Endothelial cell (in vitro differentiated cells): ENCODE data around the gene C16orf78. TPM values are rescaled to one million over a fixed set of nuclear protein-coding genes. Genes with fewer than 3 reads are reported as not detected.

Experiments used
- DNase-seq: peaks from one replicate; pipeline ENCODE4 v3.0.0; 2021; ENCODE audit warnings: low spot score
- H3K27ac Mint-ChIP-seq: one replicate; pipeline ENCODE4 v1.8.0; 2021; ENCODE audit warnings: mixed read lengths, inconsistent platforms; ENCODE audit not compliant: unreplicated experiment
- H3K27me3 Mint-ChIP-seq: one replicate; pipeline ENCODE4 v1.8.0; 2021; ENCODE audit warnings: mild to moderate bottlenecking, moderate library complexity, mixed read lengths, inconsistent platforms; ENCODE audit not compliant: unreplicated experiment
- H3K36me3 Mint-ChIP-seq: one replicate; pipeline ENCODE4 v1.8.0; 2021; ENCODE audit warnings: mild to moderate bottlenecking, low read depth, mixed read lengths, inconsistent platforms; ENCODE audit not compliant: unreplicated experiment
- H3K4me1 Mint-ChIP-seq: one replicate; pipeline ENCODE4 v1.8.0; 2021; ENCODE audit warnings: mild to moderate bottlenecking, mixed read lengths, inconsistent platforms; ENCODE audit not compliant: unreplicated experiment
- H3K4me3 Mint-ChIP-seq: one replicate; pipeline ENCODE4 v1.8.0; 2021; ENCODE audit warnings: mild to moderate bottlenecking, mixed read lengths, inconsistent platforms; ENCODE audit not compliant: unreplicated experiment
- H3K9me3 Mint-ChIP-seq: one replicate; pipeline ENCODE4 v1.8.0; 2021; ENCODE audit warnings: mixed read lengths, inconsistent platforms; ENCODE audit not compliant: unreplicated experiment
- CTCF ChIP-seq: fragments of 200-600 bp; sonication (generic); IDR thresholded peaks from one replicate; pipeline ENCODE4 v1.5.0; 2021; ENCODE audit warnings: antibody characterized with exemption; ENCODE audit not compliant: unreplicated experiment
- total RNA-seq: library from RNA; stranded (reverse); fragmentation: NEBNext Ultra II Directional; extraction: Animal tissue kit (Norgen Biotek cat#: 25700); gene quantifications from one replicate; pipeline ENCODE4 v1.2.1, GENCODE V29; 2021; ENCODE audit not compliant: unreplicated experiment

The C16orf78 gene
- total RNA-seq, 1 donor from 2014 or later: not detected

- TF ChIP-seq CTCF: no peak
Observed at GRCh38 chr16:49427771-49428170, 54.2 kb downstream of the C16orf78 start.

GRCh38 chr16:49428808-49429207, 55.2 kb downstream of the C16orf78 start:
- DNase-seq: no peak
- peaks cover 4% of the 10 kb centered on the region for H3K9me3 Mint-ChIP-seq
- peaks cover 8% of the 10 kb centered on the region for H3K4me1 Mint-ChIP-seq
- no peak for TF ChIP-seq CTCF
- no peak overlapping the region for H3K4me3 Mint-ChIP-seq
- H3K27ac Mint-ChIP-seq: no peak overlapping the region
- H3K27me3 Mint-ChIP-seq: peaks cover 3% of the 10 kb centered on the region
- H3K36me3 Mint-ChIP-seq: peaks cover 22% of the 10 kb centered on the region

More at GRCh38 chr16:49427771-49428170, 54.2 kb downstream of the C16orf78 start:
- H3K4me1 Mint-ChIP-seq: peaks cover 8% of the 10 kb centered on the region
- DNase-seq: no peak
- peaks cover 4% of the 10 kb centered on the region for H3K9me3 Mint-ChIP-seq
- no peak overlapping the region for H3K27ac Mint-ChIP-seq
- peaks cover 3% of the 10 kb centered on the region for H3K27me3 Mint-ChIP-seq
- H3K4me3 Mint-ChIP-seq: no peak overlapping the region
- H3K36me3 Mint-ChIP-seq: peaks cover 27% of the 10 kb centered on the region

GRCh38 chr16:49431040-49431439, 57.4 kb downstream of the C16orf78 start:
- H3K9me3 Mint-ChIP-seq: peaks cover 4% of the 10 kb centered on the region
- no peak for DNase-seq
- peaks cover 3% of the 10 kb centered on the region for H3K27me3 Mint-ChIP-seq
- TF ChIP-seq CTCF: no peak
- H3K4me1 Mint-ChIP-seq: peaks cover 10% of the 10 kb centered on the region
- no peak overlapping the region for H3K27ac Mint-ChIP-seq
- H3K36me3 Mint-ChIP-seq: peaks cover 18% of the 10 kb centered on the region
- H3K4me3 Mint-ChIP-seq: no peak overlapping the region

- Mint-ChIP-seq H3K4me3 (no peak overlapping the region), H3K36me3 (peaks cover 18% of the 10 kb centered on the region), H3K4me1 (peaks cover 17% of the 10 kb centered on the region), H3K9me3 (peaks cover 4% of the 10 kb centered on the region), H3K27ac (no peak overlapping the region), H3K27me3 (peaks cover 3% of the 10 kb centered on the region)
- TF ChIP-seq CTCF: no peak
- no peak for DNase-seq
Observed at GRCh38 chr16:49431591-49432290, 58.1 kb downstream of the C16orf78 start.

- TF ChIP-seq CTCF: no peak
- H3K27ac Mint-ChIP-seq: no peak overlapping the region
- H3K27me3 Mint-ChIP-seq: peaks cover 8% of the 10 kb centered on the region
- H3K4me1 Mint-ChIP-seq: peaks cover 41% of the 10 kb centered on the region
- H3K36me3 Mint-ChIP-seq: peaks cover 3% of the 10 kb centered on the region
- peaks cover 4% of the 10 kb centered on the region for H3K9me3 Mint-ChIP-seq
- H3K4me3 Mint-ChIP-seq: no peak overlapping the region
- DNase-seq: no peak
Observed at GRCh38 chr16:49434733-49435132, 61.1 kb downstream of the C16orf78 start.
